HEK293 (cell line): ENCODE measurements around the gene THEM5.

ENCODE experiments used
- CTCF ChIA-PET: fragments of 350-600 bp; formaldehyde crosslinking; extraction: SDS; loops from one replicate; lab custom pipeline; 2021; ENCODE audit warnings: antibody characterized with exemption; lab: Yijun Ruan, JAX
- POLR2A ChIA-PET: fragments of 300-600 bp; formaldehyde crosslinking; extraction: SDS; loops from one replicate; lab custom pipeline; 2020; ENCODE audit warnings: antibody characterized with exemption, inconsistent platforms; lab: Yijun Ruan, JAX
- H3K27ac ChIP-seq: fragments of 200-500 bp; sonication (Bioruptor generic); 2 replicates; pipeline ENCODE4 v1.5.1; 2014; ENCODE audit warnings: low read depth, low read length, control low read depth, inconsistent platforms; ENCODE audit errors: extremely low read depth
- H3K36me3 ChIP-seq, 2 experiments: fragments of 200-500 bp in 1 of 2; sonication (Bioruptor generic) in 1 of 2; 1 replicate in 1 of 2; 2 replicates in 1 of 2; pipeline ENCODE4 v1.5.1; 2014 to 2017; ENCODE audit warnings: inconsistent platforms in 2 of 2, low read length in 2 of 2; ENCODE audit not compliant: control insufficient read depth in 2 of 2, insufficient read depth in 1 of 2
- H3K4me1 ChIP-seq: fragments of 200-500 bp; sonication (Bioruptor generic); 2 replicates; pipeline ENCODE4 v1.5.1; 2014; ENCODE audit warnings: mild to moderate bottlenecking, low read length, inconsistent platforms; ENCODE audit not compliant: control insufficient read depth, insufficient read depth
- H3K4me3 ChIP-seq: 2 replicates; pipeline ENCODE4 v1.5.1; 2011; ENCODE audit warnings: low read depth, mild to moderate bottlenecking, control low read depth, low read length, moderate library complexity
- H3K9me3 ChIP-seq: fragments of 200-500 bp; sonication (Bioruptor generic); 2 replicates; pipeline ENCODE4 v1.5.1; 2014; ENCODE audit warnings: low read depth, low read length, inconsistent platforms; ENCODE audit not compliant: control insufficient read depth, insufficient read depth
- GLI2 ChIP-seq: fragments of 450-650 bp; formaldehyde crosslinking; IDR thresholded peaks from 2 replicates; pipeline ENCODE4; 2017; ENCODE audit warnings: missing biosample characterization, missing genetic modification characterization, low read depth, borderline replicate concordance
- HOXA7 ChIP-seq: sonication (generic); formaldehyde crosslinking; IDR thresholded peaks from 2 replicates; pipeline ENCODE4 v1.8.1; 2022; ENCODE audit warnings: missing genetic modification reagents, borderline replicate concordance
- HOXD13 ChIP-seq: sonication (generic); formaldehyde crosslinking; IDR thresholded peaks from 2 replicates; pipeline ENCODE4 v1.8.0; 2022; ENCODE audit warnings: missing genetic modification reagents, borderline replicate concordance
- INSM2 ChIP-seq: fragments of 450-650 bp; formaldehyde crosslinking; IDR thresholded peaks from 2 replicates; pipeline ENCODE4 v1.5.1; 2016; ENCODE audit warnings: missing biosample characterization, missing genetic modification characterization
- KLF8 ChIP-seq: fragments of 450-650 bp; formaldehyde crosslinking; IDR thresholded peaks from 2 replicates; pipeline ENCODE4 v1.5.1; 2016; ENCODE audit warnings: missing biosample characterization, missing genetic modification characterization
- MYNN ChIP-seq: fragments of 450-650 bp; formaldehyde crosslinking; IDR thresholded peaks from 2 replicates; pipeline ENCODE4 v1.5.1; 2016; ENCODE audit warnings: missing biosample characterization, missing genetic modification characterization, borderline replicate concordance
- RBAK ChIP-seq: fragments of 450-650 bp; formaldehyde crosslinking; IDR thresholded peaks from 2 replicates; pipeline ENCODE4 v1.5.1; 2016; ENCODE audit warnings: missing biosample characterization, missing genetic modification characterization
- SALL2 ChIP-seq: fragments of 450-650 bp; formaldehyde crosslinking; IDR thresholded peaks from 2 replicates; pipeline ENCODE4 v1.5.0; 2017; ENCODE audit warnings: missing biosample characterization, mild to moderate bottlenecking, missing genetic modification characterization, borderline replicate concordance
- SCRT2 ChIP-seq: fragments of 450-650 bp; formaldehyde crosslinking; IDR thresholded peaks from 2 replicates; pipeline ENCODE4 v1.5.1; 2016; ENCODE audit warnings: missing biosample characterization, missing genetic modification characterization
- TRIM28 ChIP-seq: IDR thresholded peaks from 2 replicates; pipeline ENCODE4 v1.6.1; 2011; ENCODE audit warnings: low read length, control low read depth, borderline replicate concordance
- ZNF10 ChIP-seq: fragments of 450-650 bp; formaldehyde crosslinking; IDR thresholded peaks from 2 replicates; pipeline ENCODE4 v1.5.1; 2017; ENCODE audit warnings: missing biosample characterization, missing genetic modification characterization
- ZNF155 ChIP-seq: fragments of 450-650 bp; formaldehyde crosslinking; IDR thresholded peaks from 2 replicates; pipeline ENCODE4 v1.5.1; 2016; ENCODE audit warnings: missing biosample characterization, missing genetic modification characterization
- ZNF175 ChIP-seq: fragments of 450-650 bp; formaldehyde crosslinking; IDR thresholded peaks from 2 replicates; pipeline ENCODE4 v1.5.1; 2016; ENCODE audit warnings: missing biosample characterization, missing genetic modification characterization
- ZNF214 ChIP-seq: fragments of 450-650 bp; formaldehyde crosslinking; IDR thresholded peaks from 2 replicates; pipeline ENCODE4 v1.5.1; 2017; ENCODE audit warnings: missing biosample characterization, mild to moderate bottlenecking, missing genetic modification characterization, borderline replicate concordance
- ZNF248 ChIP-seq: fragments of 450-650 bp; formaldehyde crosslinking; IDR thresholded peaks from 2 replicates; pipeline ENCODE4 v1.5.1; 2017; ENCODE audit warnings: missing biosample characterization, missing genetic modification characterization
- ZNF324 ChIP-seq: fragments of 450-650 bp; formaldehyde crosslinking; IDR thresholded peaks from 2 replicates; pipeline ENCODE4 v1.5.1; 2016; ENCODE audit warnings: missing biosample characterization, missing genetic modification characterization
- ZNF341 ChIP-seq: fragments of 450-650 bp; formaldehyde crosslinking; IDR thresholded peaks from 2 replicates; pipeline ENCODE4; 2016; ENCODE audit warnings: low read depth, missing biosample characterization, missing genetic modification characterization
- ZNF350 ChIP-seq: fragments of 450-650 bp; formaldehyde crosslinking; IDR thresholded peaks from 2 replicates; pipeline ENCODE4 v1.5.0; 2017; ENCODE audit warnings: missing biosample characterization, mild to moderate bottlenecking, missing genetic modification characterization
- ZNF426 ChIP-seq: fragments of 450-650 bp; formaldehyde crosslinking; IDR thresholded peaks from 2 replicates; pipeline ENCODE4 v1.5.1; 2017; ENCODE audit warnings: missing biosample characterization, missing genetic modification characterization, mild to moderate bottlenecking, inconsistent platforms, moderate library complexity
- ZNF530 ChIP-seq: fragments of 450-650 bp; formaldehyde crosslinking; IDR thresholded peaks from 2 replicates; pipeline ENCODE4 v1.5.1; 2016; ENCODE audit warnings: low read depth, missing biosample characterization, missing genetic modification characterization
- ZNF548 ChIP-seq: fragments of 450-650 bp; formaldehyde crosslinking; IDR thresholded peaks from 2 replicates; pipeline ENCODE4 v1.5.1; 2016; ENCODE audit warnings: missing biosample characterization, missing genetic modification characterization
- ZNF555 ChIP-seq: fragments of 450-650 bp; formaldehyde crosslinking; conservative IDR thresholded peaks from 2 replicates; pipeline ENCODE4 v1.5.1; 2017; ENCODE audit warnings: missing biosample characterization, mild to moderate bottlenecking, missing genetic modification characterization, inconsistent platforms
- ZNF585B ChIP-seq: fragments of 450-650 bp; formaldehyde crosslinking; IDR thresholded peaks from 2 replicates; pipeline ENCODE4 v1.5.1; 2016; ENCODE audit warnings: missing biosample characterization, missing genetic modification characterization
- ZNF600 ChIP-seq: fragments of 450-650 bp; formaldehyde crosslinking; IDR thresholded peaks from 2 replicates; pipeline ENCODE4 v1.5.1; 2016; ENCODE audit warnings: missing biosample characterization, missing genetic modification characterization
- ZNF621 ChIP-seq: fragments of 450-650 bp; formaldehyde crosslinking; IDR thresholded peaks from 2 replicates; pipeline ENCODE4 v1.5.1; 2017; ENCODE audit warnings: missing biosample characterization, missing genetic modification characterization
- ZNF623 ChIP-seq: fragments of 450-650 bp; formaldehyde crosslinking; IDR thresholded peaks from 2 replicates; pipeline ENCODE4 v1.5.1; 2016; ENCODE audit warnings: missing biosample characterization, missing genetic modification characterization
- ZNF645 ChIP-seq: fragments of 450-650 bp; formaldehyde crosslinking; IDR thresholded peaks from 2 replicates; pipeline ENCODE4; 2016; ENCODE audit warnings: missing biosample characterization, missing genetic modification characterization
- ZNF768 ChIP-seq: fragments of 450-650 bp; formaldehyde crosslinking; IDR thresholded peaks from 2 replicates; pipeline ENCODE4 v1.5.1; 2018; ENCODE audit warnings: missing biosample characterization, mild to moderate bottlenecking, missing genetic modification characterization
- ZNF777 ChIP-seq: fragments of 450-650 bp; formaldehyde crosslinking; IDR thresholded peaks from 2 replicates; pipeline ENCODE4 v1.5.1; 2017; ENCODE audit warnings: missing biosample characterization, missing genetic modification characterization, borderline replicate concordance
- ZNF843 ChIP-seq: fragments of 450-650 bp; formaldehyde crosslinking; IDR thresholded peaks from 2 replicates; pipeline ENCODE4 v1.5.1; 2016; ENCODE audit warnings: missing biosample characterization, missing genetic modification characterization
- TF ChIP-seq, protein P1 (sequence below): fragments of 450-650 bp; formaldehyde crosslinking; IDR thresholded peaks from 2 replicates; pipeline ENCODE4 v1.5.1; 2017; ENCODE audit warnings: missing biosample characterization, missing genetic modification characterization

The THEM5 gene

GRCh38 chr1:151843398-151843797 is 10.1 kb downstream of the THEM5 start:
- POLR2A ChIA-PET, result no interaction called here
- TF ChIP-seq ZNF175 (tag by site-specific recombination) (no peak), ZNF777 (tag by site-specific recombination) (no peak), ZNF645 (no peak), SALL2 (tag by site-specific recombination) (no peak), MYNN (no peak), TRIM28 (no peak), ZNF530 (tag by site-specific recombination) (no peak), ZNF843 (tag by site-specific recombination) (no peak), ZNF155 (tag by site-specific recombination) (no peak), ZNF548 (tag by site-specific recombination) (no peak), GLI2 (tag by site-specific recombination) (no peak), ZNF350 (no peak), ZNF341 (tag by site-specific recombination) (no peak), ZNF10 (tag by site-specific recombination) (no peak), RBAK (tag by site-specific recombination) (no peak), ZNF324 (tag by site-specific recombination) (no peak), ZNF621 (no peak), ZNF623 (tag by site-specific recombination) (no peak), ZNF248 (no peak)
- TF ChIP-seq, protein P1, sequence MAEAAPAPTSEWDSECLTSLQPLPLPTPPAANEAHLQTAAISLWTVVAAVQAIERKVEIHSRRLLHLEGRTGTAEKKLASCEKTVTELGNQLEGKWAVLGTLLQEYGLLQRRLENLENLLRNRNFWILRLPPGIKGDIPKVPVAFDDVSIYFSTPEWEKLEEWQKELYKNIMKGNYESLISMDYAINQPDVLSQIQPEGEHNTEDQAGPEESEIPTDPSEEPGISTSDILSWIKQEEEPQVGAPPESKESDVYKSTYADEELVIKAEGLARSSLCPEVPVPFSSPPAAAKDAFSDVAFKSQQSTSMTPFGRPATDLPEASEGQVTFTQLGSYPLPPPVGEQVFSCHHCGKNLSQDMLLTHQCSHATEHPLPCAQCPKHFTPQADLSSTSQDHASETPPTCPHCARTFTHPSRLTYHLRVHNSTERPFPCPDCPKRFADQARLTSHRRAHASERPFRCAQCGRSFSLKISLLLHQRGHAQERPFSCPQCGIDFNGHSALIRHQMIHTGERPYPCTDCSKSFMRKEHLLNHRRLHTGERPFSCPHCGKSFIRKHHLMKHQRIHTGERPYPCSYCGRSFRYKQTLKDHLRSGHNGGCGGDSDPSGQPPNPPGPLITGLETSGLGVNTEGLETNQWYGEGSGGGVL (tag by site-specific recombination), result no peak
- H3K4me3 ChIP-seq, result no peak overlapping the region

GRCh38 chr1:151841141-151841540 is 12.4 kb downstream of the THEM5 start:
- Histone ChIP-seq H3K4me3 (no peak overlapping the region), H3K9me3 (no peaks in the 10 kb centered on the region), H3K27ac (no peak overlapping the region), H3K4me1 (no peaks in the 10 kb centered on the region), H3K36me3 (no peaks in the 10 kb centered on the region)
- no peak for TF ChIP-seq ZNF600
- no peak for TF ChIP-seq ZNF585B
- no peak for TF ChIP-seq KLF8 (tag by site-specific recombination)
- TF ChIP-seq SCRT2, result no peak
- no peak for TF ChIP-seq HOXA7 (CRISPR knock-in tag)
- no peak for TF ChIP-seq ZNF214 (tag by site-specific recombination)
- no peak for TF ChIP-seq ZNF555 (tag by site-specific recombination)
- TF ChIP-seq ZNF426 (tag by site-specific recombination), result no peak
- TF ChIP-seq ZNF768 (tag by site-specific recombination), result no peak
- TF ChIP-seq HOXD13 (CRISPR knock-in tag), result no peak
- no peak for TF ChIP-seq INSM2
- ChIA-PET POLR2A (no interaction called here), CTCF (interaction anchor here (0.8 to 1.4 kb wide), 4 partner anchors 40 to 500 kb away, joined by 3 read pairs; no protein-coding TSS in a partner anchor)

More at GRCh38 chr1:151843398-151843797, 10.1 kb downstream of the THEM5 start:
- no peaks in the 10 kb centered on the region for H3K9me3 ChIP-seq
- H3K4me1 ChIP-seq, result no peaks in the 10 kb centered on the region
- no peaks in the 10 kb centered on the region for H3K36me3 ChIP-seq
- no peak overlapping the region for H3K27ac ChIP-seq
- CTCF ChIA-PET, result interaction anchor here (0.6 to 0.8 kb wide), 2 partner anchors 36 to 55 kb away, joined by 3 read pairs; no protein-coding TSS in a partner anchor
